Measurements from ENCODE around the gene UBA5. TPM values are rescaled to one million over a fixed set of nuclear protein-coding genes. Genes with fewer than 3 reads are reported as not detected.

The UBA5 gene
- total RNA-seq, 1 experiment from 2014 or later: 38.6 TPM

DNA sequence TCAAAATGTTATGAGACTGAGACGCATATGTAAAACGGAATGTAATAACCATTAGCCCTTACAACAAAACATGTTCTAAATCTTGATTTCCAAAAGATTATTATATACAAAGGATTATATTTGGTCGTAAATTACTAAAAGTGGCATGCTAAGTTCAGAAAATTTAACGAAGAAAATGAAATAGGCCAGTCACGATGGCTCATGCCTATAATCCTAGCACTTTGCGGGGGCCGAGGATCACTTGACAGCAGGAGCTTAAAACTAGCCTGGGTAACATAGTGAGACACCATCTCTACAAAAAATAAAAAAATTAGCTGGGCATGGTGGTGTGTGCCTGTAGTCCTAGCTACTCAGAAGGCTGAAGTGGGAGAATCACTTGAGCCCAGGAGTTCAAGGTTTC, 29.5 kb upstream of the UBA5 start:
- H3K36me3 Mint-ChIP-seq: peaks cover 2% of the 10 kb centered on the region; the same call in 1 of the 2 replicates

DNA sequence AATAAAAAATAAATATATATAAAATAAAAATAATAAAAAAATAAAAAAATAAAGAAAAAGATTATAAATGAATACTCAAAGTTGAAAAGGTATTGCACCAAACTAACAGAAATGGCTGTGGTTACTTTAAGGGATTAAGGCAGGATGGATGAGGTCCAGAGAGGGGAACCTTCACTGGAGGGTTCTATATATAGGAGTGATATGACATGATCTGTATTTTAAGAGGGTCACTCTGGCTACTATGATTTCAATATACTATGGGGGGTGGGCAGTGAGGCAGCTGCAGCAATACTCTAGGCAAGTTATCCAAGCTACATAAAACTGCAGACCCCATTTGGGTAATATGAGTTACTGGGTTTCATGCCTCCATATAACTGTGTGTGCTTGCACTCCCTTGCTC, 25.1 kb upstream of the UBA5 start:
- no peaks in the 10 kb centered on the region for H3K9me3 Mint-ChIP-seq

More for the DNA sequence above, 29.5 kb upstream of the UBA5 start:
- TF ChIP-seq, protein P1, sequence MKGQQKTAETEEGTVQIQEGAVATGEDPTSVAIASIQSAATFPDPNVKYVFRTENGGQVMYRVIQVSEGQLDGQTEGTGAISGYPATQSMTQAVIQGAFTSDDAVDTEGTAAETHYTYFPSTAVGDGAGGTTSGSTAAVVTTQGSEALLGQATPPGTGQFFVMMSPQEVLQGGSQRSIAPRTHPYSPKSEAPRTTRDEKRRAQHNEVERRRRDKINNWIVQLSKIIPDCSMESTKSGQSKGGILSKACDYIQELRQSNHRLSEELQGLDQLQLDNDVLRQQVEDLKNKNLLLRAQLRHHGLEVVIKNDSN (CRISPR knock-in tag; IDR thresholded peaks at IDR 0.05): no peak
- TF ChIP-seq NFYB (CRISPR knock-in tag; conservative IDR thresholded peaks at IDR 0.05; ENCODE audit: low read depth): no peak
- no peak for TF ChIP-seq PRRX2 (CRISPR knock-in tag; IDR thresholded peaks at IDR 0.05)
- no peak for TF ChIP-seq NR3C1 (CRISPR knock-in tag; conservative IDR thresholded peaks at IDR 0.05; ENCODE audit: low read depth)
- no peak for TF ChIP-seq CREB1 (CRISPR knock-in tag; IDR thresholded peaks at IDR 0.05)
- no peak for TF ChIP-seq SMAD3 (CRISPR knock-in tag; IDR thresholded peaks at IDR 0.05; ENCODE audit: borderline replicate concordance)
- no peak for TF ChIP-seq SOX15 (CRISPR knock-in tag; IDR thresholded peaks at IDR 0.05)
- TF ChIP-seq TEAD4 (CRISPR knock-in tag; IDR thresholded peaks at IDR 0.05): no peak
- TF ChIP-seq, protein P2, sequence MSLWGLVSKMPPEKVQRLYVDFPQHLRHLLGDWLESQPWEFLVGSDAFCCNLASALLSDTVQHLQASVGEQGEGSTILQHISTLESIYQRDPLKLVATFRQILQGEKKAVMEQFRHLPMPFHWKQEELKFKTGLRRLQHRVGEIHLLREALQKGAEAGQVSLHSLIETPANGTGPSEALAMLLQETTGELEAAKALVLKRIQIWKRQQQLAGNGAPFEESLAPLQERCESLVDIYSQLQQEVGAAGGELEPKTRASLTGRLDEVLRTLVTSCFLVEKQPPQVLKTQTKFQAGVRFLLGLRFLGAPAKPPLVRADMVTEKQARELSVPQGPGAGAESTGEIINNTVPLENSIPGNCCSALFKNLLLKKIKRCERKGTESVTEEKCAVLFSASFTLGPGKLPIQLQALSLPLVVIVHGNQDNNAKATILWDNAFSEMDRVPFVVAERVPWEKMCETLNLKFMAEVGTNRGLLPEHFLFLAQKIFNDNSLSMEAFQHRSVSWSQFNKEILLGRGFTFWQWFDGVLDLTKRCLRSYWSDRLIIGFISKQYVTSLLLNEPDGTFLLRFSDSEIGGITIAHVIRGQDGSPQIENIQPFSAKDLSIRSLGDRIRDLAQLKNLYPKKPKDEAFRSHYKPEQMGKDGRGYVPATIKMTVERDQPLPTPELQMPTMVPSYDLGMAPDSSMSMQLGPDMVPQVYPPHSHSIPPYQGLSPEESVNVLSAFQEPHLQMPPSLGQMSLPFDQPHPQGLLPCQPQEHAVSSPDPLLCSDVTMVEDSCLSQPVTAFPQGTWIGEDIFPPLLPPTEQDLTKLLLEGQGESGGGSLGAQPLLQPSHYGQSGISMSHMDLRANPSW (CRISPR knock-in tag; conservative IDR thresholded peaks at IDR 0.05; ENCODE audit: low read depth): no peak
- TF ChIP-seq ZNF423 (CRISPR knock-in tag; IDR thresholded peaks at IDR 0.05): no peak
- TF ChIP-seq, protein P3, sequence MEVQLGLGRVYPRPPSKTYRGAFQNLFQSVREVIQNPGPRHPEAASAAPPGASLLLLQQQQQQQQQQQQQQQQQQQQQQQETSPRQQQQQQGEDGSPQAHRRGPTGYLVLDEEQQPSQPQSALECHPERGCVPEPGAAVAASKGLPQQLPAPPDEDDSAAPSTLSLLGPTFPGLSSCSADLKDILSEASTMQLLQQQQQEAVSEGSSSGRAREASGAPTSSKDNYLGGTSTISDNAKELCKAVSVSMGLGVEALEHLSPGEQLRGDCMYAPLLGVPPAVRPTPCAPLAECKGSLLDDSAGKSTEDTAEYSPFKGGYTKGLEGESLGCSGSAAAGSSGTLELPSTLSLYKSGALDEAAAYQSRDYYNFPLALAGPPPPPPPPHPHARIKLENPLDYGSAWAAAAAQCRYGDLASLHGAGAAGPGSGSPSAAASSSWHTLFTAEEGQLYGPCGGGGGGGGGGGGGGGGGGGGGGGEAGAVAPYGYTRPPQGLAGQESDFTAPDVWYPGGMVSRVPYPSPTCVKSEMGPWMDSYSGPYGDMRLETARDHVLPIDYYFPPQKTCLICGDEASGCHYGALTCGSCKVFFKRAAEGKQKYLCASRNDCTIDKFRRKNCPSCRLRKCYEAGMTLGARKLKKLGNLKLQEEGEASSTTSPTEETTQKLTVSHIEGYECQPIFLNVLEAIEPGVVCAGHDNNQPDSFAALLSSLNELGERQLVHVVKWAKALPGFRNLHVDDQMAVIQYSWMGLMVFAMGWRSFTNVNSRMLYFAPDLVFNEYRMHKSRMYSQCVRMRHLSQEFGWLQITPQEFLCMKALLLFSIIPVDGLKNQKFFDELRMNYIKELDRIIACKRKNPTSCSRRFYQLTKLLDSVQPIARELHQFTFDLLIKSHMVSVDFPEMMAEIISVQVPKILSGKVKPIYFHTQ (CRISPR knock-in tag; IDR thresholded peaks at IDR 0.05): no peak
- TF ChIP-seq, protein P4, sequence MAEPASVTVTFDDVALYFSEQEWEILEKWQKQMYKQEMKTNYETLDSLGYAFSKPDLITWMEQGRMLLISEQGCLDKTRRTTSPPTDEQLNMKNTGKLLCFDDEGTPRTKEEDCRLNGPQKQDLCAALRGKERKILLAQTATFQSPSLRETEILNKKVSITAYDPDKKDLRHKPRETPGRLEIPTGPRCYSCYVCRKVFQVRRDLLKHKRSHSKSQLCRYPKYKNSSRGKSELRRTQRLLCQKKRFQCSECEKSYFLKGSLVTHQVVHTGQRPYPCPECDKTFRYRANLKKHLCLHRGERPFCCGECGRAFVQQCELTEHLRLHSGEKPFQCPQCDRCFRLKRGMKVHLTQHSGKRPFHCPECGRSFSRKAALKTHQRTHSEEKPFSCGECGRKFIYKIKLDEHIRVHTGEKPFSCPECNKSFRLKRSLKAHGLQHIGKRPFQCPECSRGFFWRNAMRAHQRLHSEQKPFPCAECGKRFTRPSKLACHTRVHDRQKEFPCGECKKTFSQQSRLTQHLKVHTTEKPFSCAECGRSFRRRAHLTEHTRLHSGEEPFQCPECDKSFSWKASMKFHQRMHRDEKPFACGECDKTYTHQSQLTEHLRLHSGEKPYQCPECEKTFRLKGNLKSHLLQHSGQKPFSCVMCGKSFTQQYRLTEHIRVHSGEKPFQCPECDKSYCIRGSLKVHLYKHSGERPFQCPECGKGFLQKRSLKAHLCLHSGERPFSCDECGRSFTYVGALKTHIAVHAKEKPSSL (CRISPR knock-in tag; conservative IDR thresholded peaks at IDR 0.05): no peak
- TF ChIP-seq, protein P5, sequence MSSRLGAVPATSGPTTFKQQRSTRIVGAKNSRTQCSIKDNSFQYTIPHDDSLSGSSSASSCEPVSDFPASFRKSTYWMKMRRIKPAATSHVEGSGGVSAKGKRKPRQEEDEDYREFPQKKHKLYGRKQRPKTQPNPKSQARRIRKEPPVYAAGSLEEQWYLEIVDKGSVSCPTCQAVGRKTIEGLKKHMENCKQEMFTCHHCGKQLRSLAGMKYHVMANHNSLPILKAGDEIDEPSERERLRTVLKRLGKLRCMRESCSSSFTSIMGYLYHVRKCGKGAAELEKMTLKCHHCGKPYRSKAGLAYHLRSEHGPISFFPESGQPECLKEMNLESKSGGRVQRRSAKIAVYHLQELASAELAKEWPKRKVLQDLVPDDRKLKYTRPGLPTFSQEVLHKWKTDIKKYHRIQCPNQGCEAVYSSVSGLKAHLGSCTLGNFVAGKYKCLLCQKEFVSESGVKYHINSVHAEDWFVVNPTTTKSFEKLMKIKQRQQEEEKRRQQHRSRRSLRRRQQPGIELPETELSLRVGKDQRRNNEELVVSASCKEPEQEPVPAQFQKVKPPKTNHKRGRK (CRISPR knock-in tag; IDR thresholded peaks at IDR 0.05; ENCODE audit: borderline replicate concordance): no peak
- no peak for TF ChIP-seq ZBTB21 (CRISPR knock-in tag; IDR thresholded peaks at IDR 0.05; ENCODE audit: borderline replicate concordance)
- TF ChIP-seq ZNF671 (CRISPR knock-in tag; IDR thresholded peaks at IDR 0.05): no peak
- no peak for TF ChIP-seq GRHL2 (CRISPR knock-in tag; IDR thresholded peaks at IDR 0.05; ENCODE audit: insufficient replicate concordance, severe bottlenecking)
- Mint-ChIP-seq H3K27ac (no peak overlapping the region), H3K4me1 (peaks cover 18% of the 10 kb centered on the region), H3K27me3 (ENCODE audit: low read depth) (no peaks in the 10 kb centered on the region), H3K4me3 (no peak overlapping the region), H3K9me3 (no peaks in the 10 kb centered on the region)
- CTCF ChIA-PET: interaction anchor here (1.5 to 2.5 kb wide), 2 partner anchors 12 to 94 kb away, joined by 5 to 19 read pairs; no protein-coding TSS in a partner anchor
- no peak for ATAC-seq
- no peak for DNase-seq (ENCODE audit: low spot score)
- POLR2A ChIA-PET: no interaction called here

More for the DNA sequence above, 25.1 kb upstream of the UBA5 start:
- CTCF ChIA-PET: interaction anchor here (2.2 kb wide), 1 partner anchor 99 kb away, joined by 6 read pairs; no protein-coding TSS in a partner anchor
- Mint-ChIP-seq H3K36me3 (no peaks in the 10 kb centered on the region; the same call in 1 of the 2 replicates), H3K27me3 (ENCODE audit: low read depth) (no peaks in the 10 kb centered on the region), H3K27ac (no peak overlapping the region), H3K4me1 (no peaks in the 10 kb centered on the region), H3K4me3 (no peak overlapping the region)
- ATAC-seq (no peak), DNase-seq (ENCODE audit: low spot score) (no peak)
- POLR2A ChIA-PET: interaction anchor here (0.6 kb wide), 1 partner anchor 196 kb away, joined by 3 read pairs; no protein-coding TSS in a partner anchor
- TF ChIP-seq HMGA2 (CRISPR knock-in tag; IDR thresholded peaks at IDR 0.05) (peak; percentile 24; the same call in 1 of the 2 replicates), CREM (CRISPR knock-in tag; IDR thresholded peaks at IDR 0.05) (no peak)

Data from WTC11 (cell line).